ENCODE results near the gene PDE6G.
A peak's percentile ranks its signal among the peaks of the same experiment; 100 is the strongest.
"Not testable (repeated sequence)": the region's sequence is repeated elsewhere in the genome, so short reads cannot be mapped to it uniquely, and the experiment has no call there.

Gene PDE6G

GRCh38 chr17:81687770-81688541, 31.6 kb upstream of the PDE6G start:
- DNase-seq: no peak

DNA sequence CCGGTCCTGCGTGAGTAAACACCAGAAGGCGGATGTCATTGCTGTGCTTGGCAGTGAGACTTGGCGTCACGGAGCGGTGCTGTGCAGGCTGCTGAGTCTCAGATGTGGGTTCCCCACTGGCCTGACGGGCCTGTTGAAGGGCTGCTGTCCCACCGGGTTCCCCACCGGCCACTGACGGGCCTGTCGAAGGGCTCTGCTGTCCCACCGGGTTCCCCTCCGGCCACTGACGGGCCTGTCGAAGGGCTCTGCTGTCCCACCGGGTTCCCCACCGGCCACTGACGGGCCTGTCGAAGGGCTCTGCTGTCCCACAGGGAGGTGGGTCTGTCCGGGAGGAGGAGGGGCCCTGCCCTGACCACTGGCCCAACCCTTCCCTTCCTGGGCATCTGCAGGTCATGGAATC, 30.3 kb upstream of the PDE6G start:
- no peak for DNase-seq

GRCh38 chr17:81685108-81685507, 28.8 kb upstream of the PDE6G start:
- DNase-seq: no peak

- DNase-seq: no peak
Measured at GRCh38 chr17:81684442-81684911, 28.1 kb upstream of the PDE6G start.

DNA sequence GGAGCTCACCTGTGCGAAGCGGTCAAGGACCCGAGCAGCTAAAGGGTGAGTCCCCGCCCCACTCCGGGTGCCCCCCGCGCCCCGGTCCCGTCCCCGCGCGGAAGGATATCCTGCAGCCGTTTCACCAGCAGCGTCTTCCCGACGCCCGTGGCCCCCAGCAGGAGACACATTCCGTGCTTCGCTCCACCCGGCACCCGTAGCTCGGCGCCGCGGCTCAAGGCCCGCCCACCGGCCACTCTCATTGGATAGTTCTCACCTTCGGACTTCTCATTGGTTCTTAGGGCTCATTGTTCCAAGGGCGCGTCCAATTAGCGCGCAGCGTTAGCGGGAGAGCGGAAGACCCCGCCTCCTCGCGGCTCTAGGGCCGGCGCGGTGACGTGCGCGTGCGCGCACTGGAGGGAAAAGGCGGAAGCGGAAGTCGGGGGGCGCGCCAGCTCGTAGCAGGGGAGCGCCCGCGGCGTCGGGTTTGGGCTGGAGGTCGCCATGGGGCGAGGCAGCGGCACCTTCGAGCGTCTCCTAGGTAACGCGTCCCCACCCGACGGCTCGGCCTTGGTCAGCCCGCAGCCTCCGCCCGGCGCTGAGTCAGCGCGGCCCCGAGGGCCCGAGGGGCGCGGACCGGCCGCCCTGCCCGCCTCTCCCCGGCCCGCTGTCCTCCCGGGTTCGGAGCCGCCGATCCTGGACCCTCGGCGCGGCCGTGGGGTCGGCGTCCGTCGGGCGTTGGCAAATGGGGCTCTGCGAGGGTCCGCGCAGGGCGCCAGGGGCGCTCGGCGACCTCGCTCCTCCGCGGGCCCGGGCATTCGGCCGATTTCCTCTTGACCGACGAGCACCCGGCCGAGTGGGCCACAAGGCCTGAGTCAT, 27.5 kb upstream of the PDE6G start, which contains the start of the genes ARL16 and HGS:
ARL16 (minus strand) TSS at position 214 of the 858 bp plus-strand sequence; CDS start at position 170, 44 bp downstream.
HGS (plus strand) TSS at position 428 of the 858 bp plus-strand sequence; CDS start at position 484, 56 bp downstream.
- DNase-seq: peak; percentile 99

- no peak for DNase-seq
Measured at GRCh38 chr17:81683208-81683583, 26.9 kb upstream of the PDE6G start.

GRCh38 chr17:81682565-81683207, 26.3 kb upstream of the PDE6G start:
- DNase-seq: no peak

- DNase-seq: no peak
Measured at GRCh38 chr17:81681672-81682071, 25.3 kb upstream of the PDE6G start.

DNA sequence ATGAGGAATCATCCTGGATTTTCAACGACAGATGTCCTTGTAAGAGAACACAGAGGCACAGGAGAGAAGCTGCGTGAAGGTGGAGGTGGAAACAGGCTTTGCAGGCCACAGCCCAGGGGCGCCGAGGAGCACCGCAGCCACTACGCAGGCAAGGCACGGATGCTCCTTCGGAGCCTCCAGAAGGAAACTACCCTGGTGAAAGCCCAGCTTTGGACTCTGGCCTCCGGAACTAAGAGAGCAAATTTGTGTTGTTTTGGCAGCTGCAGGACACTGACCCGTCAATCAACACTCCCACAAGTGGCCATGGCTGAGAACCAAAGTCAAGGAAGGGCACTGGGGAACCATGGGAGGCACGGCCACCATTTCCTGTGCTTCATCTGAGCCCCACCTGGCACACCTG, 23.8 kb upstream of the PDE6G start:
- no peak for DNase-seq

- DNase-seq: no peak
Measured at GRCh38 chr17:81676906-81677305, 20.6 kb upstream of the PDE6G start.

- not testable (repeated sequence) for DNase-seq
Measured at GRCh38 chr17:81675515-81676221, 19.3 kb upstream of the PDE6G start.

DNA sequence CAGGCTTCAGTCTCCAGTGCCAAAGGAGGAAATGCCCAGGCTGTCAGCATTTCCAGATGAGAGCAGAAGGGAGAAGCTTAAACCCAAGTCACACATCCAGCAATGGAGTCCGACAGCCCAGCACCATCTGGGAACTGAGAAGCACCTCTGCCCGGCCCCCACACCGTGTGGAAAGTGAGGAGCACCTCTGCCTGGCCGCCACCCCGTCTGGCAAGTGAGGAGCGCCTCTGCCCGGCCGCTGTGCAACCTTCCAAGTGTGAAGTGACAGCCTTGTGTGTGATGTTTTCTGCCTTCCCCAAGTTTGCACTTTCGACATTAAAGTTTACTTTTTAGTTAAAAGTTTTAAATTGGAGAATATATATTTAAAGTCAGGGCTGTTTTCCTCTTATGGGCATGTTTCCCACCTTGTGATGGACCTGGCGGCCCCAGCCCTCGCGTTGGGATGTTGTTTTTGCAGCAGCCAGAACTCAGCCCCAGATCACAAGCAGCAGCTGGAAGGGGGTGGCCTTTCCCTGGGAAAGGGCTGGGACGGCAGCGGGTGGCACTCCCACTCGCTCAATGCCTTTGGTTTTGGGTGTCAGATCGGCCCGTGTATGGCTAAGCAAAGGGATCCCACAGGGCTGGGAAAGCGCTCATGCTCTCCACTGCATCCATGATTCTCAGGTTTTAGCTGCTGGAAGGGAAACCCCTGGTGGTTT, 17.4 kb upstream of the PDE6G start:
- DNase-seq: no peak

DNA sequence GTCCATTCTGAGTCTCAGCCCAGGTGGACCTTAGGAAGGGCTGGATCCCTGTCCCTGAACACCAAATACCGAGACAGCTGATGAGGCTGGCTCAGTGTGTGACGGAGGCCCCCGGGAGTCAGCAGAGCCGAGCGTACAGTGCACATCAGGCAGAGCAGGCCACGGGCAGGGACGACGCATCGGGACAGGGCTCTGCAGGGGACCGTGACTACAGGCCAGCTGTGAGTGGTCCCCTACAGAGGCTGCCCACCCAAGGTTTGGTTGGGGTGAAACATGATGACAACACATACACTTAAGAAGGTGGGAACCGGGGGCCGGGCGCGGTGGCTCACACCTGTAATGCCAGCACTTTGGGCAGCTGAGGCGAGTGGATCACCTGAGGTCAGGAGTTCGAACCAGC, 16.6 kb upstream of the PDE6G start:
- no peak for DNase-seq

- DNase-seq: no peak
Measured at GRCh38 chr17:81672504-81672903, 16.2 kb upstream of the PDE6G start.

GRCh38 chr17:81667754-81668153, 11.4 kb upstream of the PDE6G start:
- no peak for DNase-seq

DNA sequence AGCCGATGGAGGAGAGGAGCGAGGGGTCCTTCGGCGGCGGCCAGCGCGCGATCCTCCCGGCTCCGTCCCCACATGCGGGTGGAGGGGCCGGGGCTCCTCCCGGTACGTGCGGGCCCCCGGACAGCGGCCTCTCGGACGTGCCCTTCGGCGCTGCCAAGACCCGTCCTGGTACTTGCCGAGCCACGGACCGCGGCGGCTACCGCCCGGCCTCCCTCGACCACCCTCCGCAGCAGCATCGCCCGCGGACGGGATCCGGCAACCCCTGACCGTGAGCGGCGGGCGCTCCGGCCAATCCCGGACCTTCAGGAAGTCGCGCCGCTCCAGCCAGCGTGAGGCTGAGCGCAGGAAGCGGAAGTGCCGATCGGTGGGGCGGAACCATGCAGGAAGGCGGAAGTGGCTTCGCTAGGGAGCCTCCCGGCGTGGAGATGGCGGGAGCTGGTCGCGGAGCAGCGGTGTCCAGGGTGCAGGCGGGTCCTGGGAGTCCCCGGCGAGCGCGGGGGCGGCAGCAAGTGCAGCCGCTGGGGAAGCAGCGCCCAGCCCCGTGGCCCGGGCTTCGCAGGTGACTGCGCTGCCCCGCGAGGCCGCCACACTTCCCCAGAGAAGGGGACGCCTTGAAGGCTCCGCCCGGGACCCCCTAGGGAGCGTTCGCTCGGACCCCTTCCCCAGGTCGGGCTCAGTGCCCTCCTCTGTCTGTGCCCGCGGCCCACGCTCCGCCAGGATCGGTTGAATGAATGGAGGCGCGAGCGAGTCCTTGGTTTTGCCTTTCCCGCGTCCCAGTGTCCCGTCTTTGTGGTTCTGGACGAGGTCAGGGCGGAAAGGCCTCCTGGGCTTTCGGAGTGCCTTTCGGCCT, 10.2 kb upstream of the PDE6G start, which contains the start of the genes CCDC137 and OXLD1:
CCDC137 (plus strand) TSS at position 396 of the 850 bp plus-strand sequence; CDS start at position 426, 30 bp downstream.
OXLD1 (minus strand) TSS at position 264 of the 850 bp plus-strand sequence; CDS start at position 236, 28 bp downstream.
- peak; percentile 96 for DNase-seq

DNA sequence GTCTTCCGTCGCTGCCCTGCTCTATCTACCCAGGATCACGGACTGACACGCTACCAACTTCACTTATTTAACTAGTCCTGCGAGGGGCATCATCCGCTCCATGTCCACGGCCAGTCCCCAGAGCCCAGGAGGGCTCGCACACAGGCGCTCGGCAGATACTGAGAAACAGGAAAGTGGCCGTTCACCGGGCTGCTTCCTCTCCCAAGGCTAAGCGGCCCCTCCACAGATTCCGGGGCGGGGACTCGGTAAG, 9.7 kb upstream of the PDE6G start:
- DNase-seq: no peak

- DNase-seq: no peak
Measured at GRCh38 chr17:81665205-81666091, 9.1 kb upstream of the PDE6G start.

- DNase-seq: no peak
Measured at GRCh38 chr17:81664051-81664470, 7.7 kb upstream of the PDE6G start.

DNA sequence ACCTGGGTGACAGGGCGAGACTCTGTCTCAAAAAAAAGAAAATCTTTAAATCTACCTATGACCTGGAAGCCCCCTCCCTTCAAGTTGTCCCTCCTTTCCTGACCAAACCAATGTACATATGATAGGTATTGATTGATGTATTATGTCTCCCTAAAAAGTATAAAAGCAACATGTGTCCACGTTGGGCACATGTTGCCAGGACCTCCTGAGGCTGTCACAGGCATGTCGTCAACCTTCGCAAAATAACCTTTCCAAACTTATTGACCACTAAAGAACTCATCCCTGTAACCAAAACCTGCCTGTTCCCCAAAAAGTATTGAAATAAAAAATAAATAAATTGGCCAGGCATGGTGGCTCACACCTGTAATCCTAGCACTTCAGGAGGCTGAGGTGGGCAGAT, 5.7 kb upstream of the PDE6G start:
- no peak for DNase-seq

Measured in left hindlimb (tissue), 1 donor.